CD4-positive, alpha-beta T cell treated with Interleukin-15 for 1 hour (primary cell): ENCODE results near the gene RSRP1.
"Not testable (repeated sequence)": the region's sequence is repeated elsewhere in the genome, so short reads cannot be mapped to it uniquely, and the experiment has no call there.

ENCODE experiments used
- DNase-seq: peaks from one replicate; pipeline ENCODE4 v3.0.0-alpha.2; 2020

RSRP1 gene

GRCh38 chr1:25247024-25247828, at the start of gene RSRP1:
TSS of gene RSRP1 (minus strand) at chr1:25247454. CDS start at chr1:25246963, 491 bp downstream.
- peak; percentile 100 for DNase-seq

DNA sequence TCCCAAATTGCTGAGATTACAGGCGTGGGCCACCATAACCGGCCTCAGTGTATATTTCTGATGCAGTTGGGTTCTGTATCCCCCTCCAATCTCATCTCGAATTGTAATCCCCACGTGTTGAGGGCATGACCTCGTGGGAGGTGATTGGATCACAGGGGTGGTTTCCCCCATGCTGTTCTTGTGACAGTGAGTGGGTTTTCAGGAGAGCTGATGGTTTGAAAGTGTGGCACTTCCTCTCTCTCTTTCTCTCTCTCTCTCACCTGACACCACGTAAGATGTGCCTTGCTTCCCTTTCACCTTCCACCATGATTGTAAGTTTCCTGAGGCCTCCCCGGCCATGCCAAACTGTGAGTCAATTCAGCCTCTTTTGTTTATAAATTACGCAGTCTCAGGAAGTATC, 49.2 kb upstream of the RSRP1 start:
- DNase-seq = not testable (repeated sequence)

DNA sequence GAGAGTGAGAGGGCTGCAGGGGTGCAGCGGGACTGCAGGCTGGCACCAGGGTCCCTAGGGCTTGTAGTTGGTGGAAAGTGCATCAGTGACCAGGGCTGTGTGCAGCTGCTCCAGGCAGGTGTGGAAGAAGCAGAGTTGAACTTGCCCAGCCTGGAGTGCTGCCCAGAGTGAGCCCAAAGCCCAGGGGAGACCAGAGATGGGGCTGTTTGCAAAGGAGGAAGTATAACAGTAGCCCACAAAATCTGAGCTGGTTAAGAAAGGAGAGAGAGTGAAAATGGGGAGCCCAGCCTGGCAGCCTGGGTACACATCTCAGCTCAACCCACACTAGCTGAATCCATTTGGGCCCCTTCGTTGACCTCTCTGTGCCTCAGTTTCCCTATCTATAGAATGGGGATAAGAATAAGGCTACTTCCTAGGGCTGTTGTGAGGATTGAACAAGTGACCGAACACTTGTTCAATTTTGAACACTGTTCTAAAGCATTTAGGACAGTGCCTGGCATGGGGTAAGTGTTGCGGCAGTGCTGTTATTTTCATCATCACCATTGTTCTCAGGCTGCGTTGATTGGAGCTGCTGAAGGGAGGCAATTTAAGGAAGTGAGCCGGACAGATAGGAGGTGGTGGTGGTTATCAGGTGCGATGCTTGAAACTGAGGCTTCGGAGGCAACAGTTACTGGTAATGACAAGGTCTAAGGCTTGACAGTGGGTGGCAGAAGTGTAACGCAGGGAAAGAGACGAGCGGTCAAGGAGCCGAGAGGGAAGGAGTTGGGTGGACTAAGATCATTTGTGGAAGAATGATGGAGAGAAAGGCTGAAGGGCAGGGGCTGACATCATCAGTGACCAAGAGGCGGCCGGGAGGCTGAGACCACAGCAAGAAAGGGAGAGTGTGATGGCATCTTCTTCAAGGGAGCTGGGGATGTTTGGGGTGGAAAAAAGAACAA, 47.9 kb upstream of the RSRP1 start:
- DNase-seq = not testable (repeated sequence)

DNA sequence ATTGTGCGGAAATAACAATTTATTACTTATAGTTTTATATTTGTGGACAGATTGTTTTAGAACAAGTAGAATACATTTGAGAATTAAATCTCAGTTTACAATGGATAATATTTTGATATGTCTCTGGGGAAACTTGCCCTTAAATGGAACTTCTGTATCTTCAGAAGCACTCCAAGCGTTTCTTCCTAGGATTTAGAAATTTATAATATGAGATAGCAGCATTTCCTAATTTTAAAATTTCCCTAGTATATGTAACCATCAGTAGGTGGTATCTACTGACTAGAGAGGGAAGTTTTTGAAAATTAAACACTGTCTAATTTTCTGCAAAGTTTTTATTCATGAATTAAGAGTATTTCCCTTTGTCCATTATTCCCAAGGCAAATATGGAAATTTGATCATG, 46.2 kb upstream of the RSRP1 start:
- not testable (repeated sequence) for DNase-seq

DNA sequence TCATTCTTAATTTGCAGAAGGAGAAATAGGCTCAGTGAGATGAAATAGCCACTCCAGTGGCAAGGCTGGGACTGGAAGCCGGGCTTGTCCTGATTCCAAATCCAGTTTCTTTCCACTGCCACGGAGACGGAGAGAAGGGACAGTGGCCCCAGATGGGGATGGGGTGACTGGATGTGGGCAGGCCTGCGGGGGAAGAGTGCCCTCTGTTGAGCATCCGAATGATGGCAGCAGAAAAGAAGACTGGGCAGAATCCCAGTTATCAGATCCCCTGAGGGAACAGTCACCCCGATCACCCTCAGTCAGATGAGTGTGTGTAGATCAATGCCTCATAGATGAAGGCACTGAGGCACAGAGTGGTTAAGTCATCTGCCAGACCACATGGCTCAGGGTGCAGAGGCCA, 42.8 kb upstream of the RSRP1 start:
- DNase-seq = not testable (repeated sequence)

DNA sequence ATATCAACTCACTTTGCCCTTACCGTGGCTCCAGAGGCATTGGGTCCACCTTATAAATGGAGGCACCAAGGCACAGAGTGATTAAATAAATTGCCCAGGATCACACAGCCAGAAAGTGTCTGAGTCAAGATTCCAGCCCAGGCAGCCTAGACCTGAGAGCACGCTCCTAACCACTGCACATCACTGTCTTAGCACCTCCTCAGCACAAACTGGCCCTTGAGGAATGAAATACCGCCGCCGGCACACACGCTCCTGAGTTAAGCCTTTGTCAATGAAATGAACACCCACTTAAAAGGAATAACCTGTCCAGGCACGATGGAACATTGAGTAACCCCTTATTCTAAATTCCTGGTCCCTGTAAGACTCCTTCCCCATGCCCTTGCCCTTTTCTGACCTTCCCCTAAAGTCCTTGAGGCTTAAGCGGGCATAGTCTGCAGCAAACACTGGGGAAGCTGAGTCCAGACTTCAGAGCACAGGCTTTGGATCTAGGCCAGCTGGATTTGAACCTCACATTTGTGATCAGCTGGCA, 41.4 kb upstream of the RSRP1 start:
- not testable (repeated sequence) for DNase-seq

DNA sequence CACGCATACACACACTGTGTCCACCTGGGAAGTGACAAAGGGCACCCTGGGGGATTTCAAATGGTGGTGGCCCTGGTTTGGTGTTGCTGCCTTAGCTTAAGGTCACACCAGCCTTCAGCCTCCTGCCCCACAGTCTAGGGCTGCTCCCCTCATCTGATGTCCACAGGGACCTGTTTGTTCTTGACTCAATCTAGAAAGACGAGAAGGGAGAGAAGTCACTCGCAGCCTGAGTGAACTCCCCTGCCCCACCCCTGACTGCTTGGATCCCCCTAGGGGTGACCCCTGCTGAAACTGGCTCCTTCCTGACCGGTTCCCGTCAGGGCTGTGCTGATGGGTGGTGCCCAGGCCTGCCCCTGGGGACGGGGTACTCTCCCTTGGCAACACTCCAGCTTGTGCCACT, 39.9 kb upstream of the RSRP1 start:
- not testable (repeated sequence) for DNase-seq

DNA sequence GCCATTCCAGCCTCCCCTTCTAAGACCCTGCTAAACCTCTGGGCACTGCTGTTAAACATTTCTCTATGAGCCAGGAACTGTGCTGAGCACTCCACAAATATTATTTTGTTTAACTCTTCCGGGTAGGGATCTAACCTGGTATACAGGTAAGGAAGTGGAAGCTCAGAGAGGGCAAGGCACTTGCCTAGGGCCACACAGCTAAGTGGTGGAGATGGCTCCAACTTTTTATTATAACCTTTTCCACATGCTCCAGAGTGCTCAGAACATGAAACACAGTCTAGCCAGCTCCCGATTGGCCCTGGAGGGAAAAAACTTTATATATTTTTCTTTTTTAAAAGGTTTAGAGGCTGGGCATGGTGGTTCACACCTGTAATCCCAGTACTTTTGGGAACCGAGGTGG, 38.6 kb upstream of the RSRP1 start:
- DNase-seq = not testable (repeated sequence)

DNA sequence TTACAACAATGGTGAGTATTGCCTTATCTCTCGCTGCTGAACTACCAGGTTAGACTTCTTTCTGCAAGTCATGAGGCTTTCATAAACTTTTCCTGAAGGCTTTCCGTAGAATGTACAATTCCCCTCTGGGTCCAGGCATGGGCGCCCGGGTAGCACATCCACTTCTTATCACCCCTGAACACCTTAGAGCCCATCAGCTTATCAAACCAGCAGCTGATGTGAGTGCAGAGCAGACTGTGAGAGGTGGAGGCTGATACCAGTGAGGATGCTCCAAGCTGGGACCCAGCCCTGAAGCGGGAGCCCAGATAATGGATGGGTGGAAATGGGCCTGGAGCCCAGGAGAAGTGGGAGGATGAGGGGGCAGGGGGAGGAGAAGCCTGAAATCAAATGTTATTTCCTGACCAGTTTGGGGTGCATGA, 32.4 kb upstream of the RSRP1 start:
- not testable (repeated sequence) for DNase-seq

GRCh38 chr1:25278790-25279189, 31.5 kb upstream of the RSRP1 start:
- DNase-seq = not testable (repeated sequence)

- DNase-seq = not testable (repeated sequence)
Observed at GRCh38 chr1:25278358-25278757, 31.1 kb upstream of the RSRP1 start.

DNA sequence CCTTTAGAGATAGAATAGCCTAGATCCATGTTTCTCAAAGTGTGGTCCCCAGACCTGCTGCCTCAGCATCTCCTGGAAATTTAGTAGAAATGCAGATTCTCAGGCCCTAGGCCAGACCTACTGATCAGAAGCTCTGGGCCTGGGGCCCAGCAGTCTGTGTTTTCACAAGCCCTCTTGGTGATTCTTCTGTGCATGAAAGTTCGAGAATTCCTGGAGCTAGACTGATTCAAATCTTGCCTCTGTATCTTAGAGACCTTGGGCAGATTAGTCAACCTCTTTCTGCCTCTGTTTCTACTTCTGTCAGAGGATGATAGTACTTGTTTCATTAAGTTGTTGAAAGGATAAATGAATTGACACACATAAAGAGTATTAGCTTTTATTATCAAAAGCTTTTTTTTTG, 30.0 kb upstream of the RSRP1 start:
- DNase-seq = not testable (repeated sequence)

- DNase-seq = not testable (repeated sequence)
Observed at GRCh38 chr1:25275648-25276047, 28.4 kb upstream of the RSRP1 start.

DNA sequence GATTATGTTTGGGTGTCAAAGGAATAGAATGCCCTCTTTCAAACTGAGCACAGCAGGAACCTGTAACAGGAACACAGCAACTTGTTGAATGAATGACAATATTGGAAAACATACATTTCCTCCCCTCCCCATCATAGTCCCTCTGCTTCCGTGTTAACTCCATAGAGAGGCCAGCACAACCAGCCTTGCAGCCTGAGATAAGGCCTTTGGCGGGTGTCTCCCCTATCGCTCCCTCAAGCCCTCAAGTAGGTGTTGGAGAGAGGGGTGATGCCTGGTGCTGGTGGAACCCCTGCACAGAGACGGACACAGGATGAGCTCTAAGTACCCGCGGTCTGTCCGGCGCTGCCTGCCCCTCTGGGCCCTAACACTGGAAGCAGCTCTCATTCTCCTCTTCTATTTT, 25.0 kb upstream of the RSRP1 start, which contains the start of gene RHD:
RHD (plus strand) TSS at position 272 of the 400 bp plus-strand sequence; CDS start at position 311, 39 bp downstream.
- not testable (repeated sequence) for DNase-seq

DNA sequence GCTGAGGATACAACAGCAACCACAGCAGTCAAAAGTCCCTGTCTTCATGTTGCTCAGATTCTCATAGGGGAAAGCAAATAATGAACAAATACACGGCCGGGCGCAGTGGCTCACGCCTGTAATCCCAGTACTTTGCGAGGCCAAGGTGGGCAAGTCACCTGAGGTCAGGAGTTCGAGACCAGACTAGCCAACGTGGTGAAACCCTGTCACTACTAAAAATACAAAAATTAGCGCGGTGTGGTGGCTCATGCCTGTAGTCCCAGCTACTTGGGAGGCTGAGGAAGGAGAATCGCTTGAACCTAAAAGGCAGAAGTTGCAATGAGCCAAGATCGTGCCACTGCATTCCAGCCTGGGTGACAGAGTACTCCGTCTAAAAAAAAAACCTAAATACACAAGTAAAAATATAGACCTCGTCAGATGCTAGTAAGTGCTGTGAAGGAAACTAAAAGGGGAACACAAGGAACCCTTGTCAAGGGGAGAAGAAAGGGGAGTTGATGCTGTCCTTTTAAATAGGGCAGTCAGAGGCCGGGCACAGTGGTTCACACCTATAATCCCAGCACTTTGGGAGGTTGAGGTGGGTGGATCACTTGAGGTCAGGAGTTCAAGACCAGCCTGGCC, 21.0 kb upstream of the RSRP1 start:
- DNase-seq = not testable (repeated sequence)

DNA sequence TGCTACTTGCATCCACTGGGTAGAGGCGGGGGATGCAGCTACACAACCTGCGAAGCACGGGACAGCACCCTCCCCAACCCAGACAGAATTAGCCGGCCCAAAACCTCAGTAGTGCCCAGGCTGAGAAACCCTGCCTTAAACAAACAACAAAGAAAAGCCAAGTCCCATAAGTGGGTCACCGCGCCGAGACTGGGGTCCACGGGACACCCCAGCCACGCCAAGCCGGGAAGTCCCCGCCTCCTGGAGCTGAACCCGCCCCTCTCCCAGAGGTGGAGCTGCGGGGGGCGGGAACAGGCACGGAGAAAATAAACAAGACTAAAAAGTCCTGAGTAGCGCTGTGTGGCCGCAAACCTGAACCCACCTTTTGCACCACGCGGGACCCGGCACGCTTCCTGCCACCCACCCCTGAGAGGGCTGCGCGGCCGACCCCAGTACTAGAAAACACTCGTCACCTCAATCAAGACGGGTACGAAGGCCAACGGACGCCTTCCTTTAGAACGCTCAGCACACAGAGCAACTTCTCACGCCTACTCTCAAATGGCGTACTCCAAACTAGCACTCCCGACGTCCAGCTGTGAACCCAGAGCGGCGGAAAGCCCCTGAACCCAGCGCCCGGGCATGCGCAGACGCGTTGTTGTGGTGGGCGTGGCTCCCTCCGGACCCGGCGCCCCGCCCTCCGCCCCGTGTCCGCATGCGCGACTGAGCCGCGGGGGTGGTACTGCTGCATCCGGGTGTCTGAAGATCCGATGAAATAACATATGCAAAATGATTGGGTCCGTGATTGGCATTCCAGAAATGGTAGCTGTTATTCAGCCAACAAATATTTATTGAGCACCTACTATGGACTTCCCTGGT, 20.3 kb upstream of the RSRP1 start:
- peak; percentile 91 for DNase-seq

DNA sequence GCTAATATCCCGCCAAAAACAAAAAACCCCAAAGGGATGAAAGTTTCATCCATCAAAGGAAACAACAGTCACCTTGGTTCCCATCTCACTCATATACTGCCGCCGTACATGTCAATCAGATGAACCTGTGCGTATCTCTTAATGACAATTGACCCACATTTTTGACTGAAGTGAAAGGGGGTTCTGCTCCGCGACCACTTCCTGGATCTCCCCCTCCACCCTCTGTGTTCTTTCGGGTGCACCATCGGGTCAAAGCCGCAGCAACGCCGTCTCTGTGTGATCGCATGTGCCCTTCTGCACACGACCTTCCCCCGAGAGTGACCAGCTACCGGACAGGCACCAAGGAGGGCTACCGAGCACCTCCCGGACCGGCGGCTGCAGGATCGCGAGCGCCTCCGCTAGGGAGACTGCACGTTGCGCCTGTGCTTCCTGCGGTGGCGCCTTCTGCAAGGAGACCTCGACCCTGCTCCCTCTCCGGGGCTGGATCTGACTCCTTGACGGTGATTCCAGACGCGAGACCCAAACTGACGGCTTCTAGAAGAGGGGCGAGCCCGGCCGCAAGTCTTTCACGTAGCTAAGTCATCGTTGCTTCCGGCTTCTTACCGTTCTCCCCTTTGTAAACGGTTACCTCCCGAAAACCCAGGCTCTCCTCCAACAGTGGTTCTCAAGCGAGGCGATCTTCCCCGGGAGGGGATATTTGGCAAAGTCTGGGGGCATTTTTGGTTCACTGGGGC, 19.5 kb upstream of the RSRP1 start:
- not testable (repeated sequence) for DNase-seq

DNA sequence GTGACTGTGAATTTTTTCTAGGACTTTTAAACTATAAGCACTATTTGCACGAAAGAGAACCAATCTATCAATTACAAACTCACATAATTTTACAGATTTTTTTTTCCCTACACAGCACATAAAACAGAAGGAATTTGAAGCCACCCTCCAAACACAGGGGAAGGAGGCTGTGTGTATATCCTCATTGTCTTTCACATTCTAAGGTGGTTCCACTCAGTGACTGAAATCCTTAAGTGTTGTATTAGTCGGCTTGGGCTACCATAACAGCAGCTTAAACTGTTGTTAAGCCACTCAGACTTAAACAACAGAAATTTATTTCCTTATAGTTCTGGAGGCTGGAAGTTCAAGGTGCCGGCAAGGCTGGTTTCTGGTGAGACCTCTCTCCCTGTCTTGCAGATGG, 13.1 kb upstream of the RSRP1 start:
- DNase-seq = not testable (repeated sequence)

- DNase-seq = peak; percentile 25
Observed at GRCh38 chr1:25259813-25260212, 12.6 kb upstream of the RSRP1 start.

DNA sequence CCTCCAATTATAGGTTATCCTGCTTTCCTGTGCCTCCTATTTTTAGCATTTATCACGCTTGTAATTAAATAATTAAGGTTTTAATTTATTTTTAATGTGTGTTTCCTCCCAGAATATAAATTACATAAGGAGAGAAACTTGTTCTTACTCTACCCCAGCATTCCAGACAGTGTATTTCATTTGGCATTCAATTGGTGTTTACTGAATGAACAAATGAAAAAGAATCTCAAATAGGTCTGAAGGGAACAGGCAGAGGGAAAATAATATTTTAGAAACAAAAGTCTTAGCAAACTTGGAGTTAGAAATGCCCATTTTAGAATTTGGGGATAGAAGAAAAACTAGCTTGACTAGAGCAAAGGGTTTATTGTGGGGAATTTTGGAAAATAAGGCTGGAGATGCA, 9.9 kb upstream of the RSRP1 start:
- DNase-seq = no peak

DNA sequence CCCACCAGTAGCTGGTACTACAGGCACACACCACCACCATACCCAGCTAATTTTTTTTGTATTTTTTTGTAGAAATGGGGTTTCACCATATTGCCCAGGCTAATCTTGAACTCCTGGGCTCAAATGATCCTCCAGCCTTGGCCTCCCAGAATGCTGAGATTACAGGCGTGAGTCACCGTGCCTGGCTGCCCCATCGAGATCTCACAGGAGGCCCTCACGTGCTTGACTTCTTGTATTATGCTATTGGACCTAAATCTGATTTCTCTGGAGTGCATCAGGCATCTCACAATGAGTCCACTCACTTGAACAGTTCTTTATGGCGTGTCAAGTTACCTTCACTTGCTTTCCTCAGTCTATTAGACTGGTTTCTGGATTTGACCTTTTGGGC, 9.3 kb upstream of the RSRP1 start:
- DNase-seq = no peak
